Caco-2 (cell line): ENCODE data around the gene HESX1. TPM values are rescaled to one million over a fixed set of nuclear protein-coding genes. Genes with fewer than 3 reads are reported as not detected.

ENCODE experiments used
- BruUV-seq: library from RNA; stranded (reverse); fragments of 400-500 nt; replicated peaks from 2 replicates; lab custom pipeline; 2021; lab: Mats Ljungman, UMichigan
- CTCF ChIA-PET: fragments of 300-600 bp; sonication (Branson Sonifier 250); formaldehyde crosslinking; loops from one replicate; lab custom pipeline; 2022; ENCODE audit warnings: antibody characterized with exemption; lab: Charles Lee
- POLR2A ChIA-PET: fragments of 300-600 bp; sonication (Branson Sonifier 250); formaldehyde crosslinking; loops from one replicate; lab custom pipeline; 2022; ENCODE audit warnings: antibody characterized with exemption; lab: Charles Lee
- DNase-seq, 2 experiments: peaks; one replicate each; pipeline versions ENCODE4 v3.0.0 to v3.0.0-alpha.2; 2020 to 2022
- H3K27me3 ChIP-seq: replicated peaks from 2 replicates; pipeline ENCODE4 v1.6.0; 2011; ENCODE audit warnings: low read length; ENCODE audit not compliant: control insufficient read depth, insufficient read depth
- H3K36me3 ChIP-seq: 2 replicates; pipeline ENCODE4 v1.5.1; 2011; ENCODE audit warnings: low read length; ENCODE audit not compliant: control insufficient read depth, insufficient read depth
- H3K4me1 ChIP-seq: fragments of 250-450 bp; sonication (Bioruptor Pico); 2 replicates; pipeline ENCODE4 v1.5.1; 2020; ENCODE audit warnings: mild to moderate bottlenecking
- H3K4me3 ChIP-seq: 2 replicates; pipeline ENCODE4 v1.5.1; 2011; ENCODE audit warnings: low read depth, mild to moderate bottlenecking, control low read depth, low read length
- H3K9me3 ChIP-seq: fragments of 250-450 bp; sonication (Bioruptor Pico); 2 replicates; pipeline ENCODE4 v1.5.1; 2020; ENCODE audit warnings: mild to moderate bottlenecking, moderate library complexity
- H3K27ac Mint-ChIP-seq: one replicate; pipeline ENCODE4 v1.8.0; 2022; ENCODE audit warnings: mixed read lengths; ENCODE audit not compliant: unreplicated experiment
- H3K27me3 Mint-ChIP-seq: one replicate; pipeline ENCODE4 v1.8.0; 2022; ENCODE audit warnings: mixed read lengths; ENCODE audit not compliant: insufficient read depth, unreplicated experiment
- H3K36me3 Mint-ChIP-seq: one replicate; pipeline ENCODE4 v1.8.0; 2022; ENCODE audit warnings: mild to moderate bottlenecking, mixed read lengths; ENCODE audit not compliant: insufficient read depth, unreplicated experiment
- H3K4me1 Mint-ChIP-seq: one replicate; pipeline ENCODE4 v1.8.0; 2022; ENCODE audit warnings: low read depth, mixed read lengths; ENCODE audit not compliant: unreplicated experiment
- H3K4me3 Mint-ChIP-seq: one replicate; pipeline ENCODE4 v1.8.0; 2022; ENCODE audit warnings: mild to moderate bottlenecking, moderate library complexity, mixed read lengths; ENCODE audit not compliant: unreplicated experiment
- H3K9me3 Mint-ChIP-seq: one replicate; pipeline ENCODE4 v1.8.0; 2022; ENCODE audit warnings: mixed read lengths; ENCODE audit not compliant: unreplicated experiment
- CTCF ChIP-seq, 2 experiments: fragments of 200-600 bp in 1 of 2; IDR thresholded peaks; 1 replicate in 1 of 2; 2 replicates in 1 of 2; pipeline versions ENCODE4 v1.5.1 to v1.8.0; 2011 to 2022; ENCODE audit warnings: antibody characterized with exemption in 1 of 2, control low read depth in 1 of 2, inconsistent platforms in 1 of 2, low read depth in 1 of 2, low read length in 1 of 2, mild to moderate bottlenecking in 1 of 2, moderate library complexity in 1 of 2; ENCODE audit not compliant: insufficient read depth in 1 of 2, severe bottlenecking in 1 of 2, unreplicated experiment in 1 of 2
- intact Hi-C: fragments of 100-400 bp; cut with micrococcal nuclease; formaldehyde crosslinking; loops from one replicate; pipeline ENCODE4 v1.10.0; 2022; ENCODE audit not compliant: unreplicated experiment
- total RNA-seq: library from RNA; stranded (reverse); gene quantifications from 2 replicates; pipeline ENCODE4 v1.2.3, GENCODE V29; 2022

The HESX1 gene
- total RNA-seq, 1 experiment from 2014 or later = 1.2 TPM

- Histone ChIP-seq H3K4me1 (no peaks in the 10 kb centered on the region), H3K9me3 (no peaks in the 10 kb centered on the region), H3K27me3 (no peaks in the 10 kb centered on the region), H3K4me3 (peak overlapping the region; percentile 49), H3K36me3 (no peaks in the 10 kb centered on the region)
- peak; percentile 76 to 88 for DNase-seq
- H3K36me3 Mint-ChIP-seq = no peaks in the 10 kb centered on the region
- POLR2A ChIA-PET = no interaction called here
- intact Hi-C loops = loop anchor here (1.0 to 10.0 kb wide), 4 partner anchors 52 to 375 kb away; partner anchors contain the start of genes APPL1 and DNAH12
- H3K4me3 Mint-ChIP-seq = peak overlapping the region; percentile 72
- CTCF ChIA-PET = interaction anchor here (0.6 to 0.8 kb wide), 2 partner anchors 52 to 63 kb away, joined by 3 read pairs; no protein-coding TSS in a partner anchor
- TF ChIP-seq CTCF (IDR thresholded peaks at IDR 0.05; ENCODE audit: insufficient read depth in 1 of 2, low read depth in 1 of 2, low read length in 1 of 2, severe bottlenecking in 1 of 2, unreplicated experiment in 1 of 2) = peak; percentile 82 to 85
- no peak overlapping the region for H3K27ac Mint-ChIP-seq
- H3K4me1 Mint-ChIP-seq = peaks cover 14% of the 10 kb centered on the region
- H3K9me3 Mint-ChIP-seq = no peaks in the 10 kb centered on the region
- BruUV-seq = no TSS peak
- no peaks in the 10 kb centered on the region for H3K27me3 Mint-ChIP-seq
Observed at GRCh38 chr3:57169872-57170623, 29.7 kb downstream of the HESX1 start.

DNA sequence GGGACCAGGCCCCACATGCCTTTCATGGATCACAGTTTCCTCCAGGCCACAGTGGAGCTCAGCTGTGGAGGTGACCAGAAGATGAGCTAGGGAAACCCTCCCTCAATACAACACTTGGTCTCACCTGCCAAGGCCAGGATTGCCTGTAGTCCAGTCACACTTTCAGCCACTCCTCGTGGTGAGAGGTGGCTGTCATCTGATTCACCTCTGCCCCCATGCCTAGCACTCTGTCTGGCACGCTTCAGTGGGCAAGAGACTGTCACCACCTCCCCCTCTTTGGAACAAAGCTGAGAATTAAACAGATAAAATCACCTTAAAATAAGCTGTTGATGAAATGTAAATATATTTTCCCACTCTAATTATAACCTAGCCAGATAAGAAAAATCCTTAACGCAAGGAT is 30.7 kb downstream of the HESX1 start:
- no peaks in the 10 kb centered on the region for H3K36me3 Mint-ChIP-seq
- H3K9me3 Mint-ChIP-seq = no peaks in the 10 kb centered on the region
- no peaks in the 10 kb centered on the region for H3K9me3 ChIP-seq
- H3K27ac Mint-ChIP-seq = no peak overlapping the region
- peaks cover 14% of the 10 kb centered on the region for H3K4me1 Mint-ChIP-seq
- 0 out of 2 replicates have a peak, but pooled peaks cover 5% of the 10 kb centered on the region for H3K4me1 ChIP-seq
- H3K36me3 ChIP-seq = no peaks in the 10 kb centered on the region
- no peaks in the 10 kb centered on the region for H3K27me3 ChIP-seq
- no TSS peak for BruUV-seq
- H3K4me3 ChIP-seq = no peak overlapping the region
- no peaks in the 10 kb centered on the region for H3K27me3 Mint-ChIP-seq
- TF ChIP-seq CTCF (IDR thresholded peaks at IDR 0.05; ENCODE audit: insufficient read depth in 1 of 2, low read depth in 1 of 2, low read length in 1 of 2, severe bottlenecking in 1 of 2, unreplicated experiment in 1 of 2) = no peak
- ChIA-PET POLR2A (no interaction called here), CTCF (interaction anchor here (0.6 kb wide), 1 partner anchor 75 kb away, joined by 3 read pairs; no protein-coding TSS in a partner anchor)
- peak overlapping the region; percentile 72 for H3K4me3 Mint-ChIP-seq
- intact Hi-C loops = no loop called here
- no peak for DNase-seq

DNA sequence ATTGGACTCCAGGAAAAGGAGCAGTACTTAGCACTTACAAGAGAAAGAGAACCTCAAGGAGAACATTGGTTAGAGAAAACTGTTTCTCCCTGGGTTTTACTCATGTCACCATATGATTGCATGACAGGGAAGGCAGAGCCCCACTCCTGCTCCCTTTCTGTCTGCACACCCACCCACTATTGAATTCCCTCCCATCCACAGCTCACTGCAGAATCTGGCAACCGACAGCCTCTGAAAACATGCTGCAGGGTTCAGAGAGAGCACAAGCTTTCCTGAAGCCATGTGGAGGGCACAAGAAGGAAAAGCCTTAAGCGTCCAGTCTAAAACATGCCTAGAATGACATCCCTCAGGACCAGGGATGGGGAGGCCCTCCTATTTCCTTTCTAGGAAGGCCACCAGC is 31.6 kb downstream of the HESX1 start:
- Histone ChIP-seq H3K4me3 (no peak overlapping the region), H3K36me3 (no peaks in the 10 kb centered on the region), H3K9me3 (no peaks in the 10 kb centered on the region), H3K4me1 (0 out of 2 replicates have a peak, but pooled peaks cover 6% of the 10 kb centered on the region), H3K27me3 (no peaks in the 10 kb centered on the region)
- H3K36me3 Mint-ChIP-seq = peaks cover 2% of the 10 kb centered on the region
- intact Hi-C loops = no loop called here
- H3K27me3 Mint-ChIP-seq = no peaks in the 10 kb centered on the region
- no TSS peak for BruUV-seq
- CTCF ChIA-PET = no interaction called here
- no peak overlapping the region for H3K27ac Mint-ChIP-seq
- no peak for DNase-seq
- H3K4me1 Mint-ChIP-seq = peaks cover 14% of the 10 kb centered on the region
- H3K9me3 Mint-ChIP-seq = no peaks in the 10 kb centered on the region
- no peak for TF ChIP-seq CTCF (IDR thresholded peaks at IDR 0.05; ENCODE audit: insufficient read depth in 1 of 2, low read depth in 1 of 2, low read length in 1 of 2, severe bottlenecking in 1 of 2, unreplicated experiment in 1 of 2)
- POLR2A ChIA-PET = no interaction called here
- no peak overlapping the region for H3K4me3 Mint-ChIP-seq
